ENCODE data around the gene DNAJC5. TPM values are rescaled to one million over a fixed set of nuclear protein-coding genes. Genes with fewer than 3 reads are reported as not detected.

Gene DNAJC5
- polyA plus RNA-seq, 1 donor (not counting 4 experiments of a cell fraction or from before 2014, with no cell fraction given), result 43.7 TPM

DNA sequence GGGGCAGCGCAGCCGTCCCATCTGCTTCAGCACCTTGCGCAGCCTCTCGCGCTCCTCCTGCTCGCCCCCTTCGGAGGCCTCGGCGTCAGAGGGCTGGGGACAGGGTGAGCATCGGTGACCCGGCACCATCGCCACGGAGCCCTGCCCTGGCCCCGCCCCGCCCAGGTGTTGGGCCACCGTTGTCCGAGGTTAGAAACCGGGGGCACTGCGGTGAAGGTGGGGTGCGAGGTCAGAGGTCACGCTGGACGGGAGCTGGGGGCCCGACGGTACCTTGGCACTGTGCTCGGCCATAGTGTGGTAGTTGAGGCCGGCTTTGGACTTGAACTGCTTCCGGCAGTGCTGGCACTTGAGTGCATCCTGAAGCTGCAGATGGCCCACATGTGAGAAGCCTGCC, 68.4 kb downstream of the DNAJC5 start:
- Histone ChIP-seq H3K79me2 (ENCODE audit: control insufficient read depth, insufficient read depth, low read length) (peaks cover 2% of the 10 kb centered on the region), H3K36me3 (ENCODE audit: control insufficient read depth in 2 of 2, extremely low read depth in 1 of 2, insufficient read depth in 2 of 2, low read length in 2 of 2) (peaks cover 34 to 35% of the 10 kb centered on the region in 2 experiments), H2AFZ (ENCODE audit: control insufficient read depth, low read length) (no peak overlapping the region), H4K20me1 (ENCODE audit: control insufficient read depth, extremely low read depth, insufficient read depth, low read length) (no peaks in the 10 kb centered on the region), H3K9me3 (ENCODE audit: control insufficient read depth, low read depth, low read length) (peaks cover 4% of the 10 kb centered on the region), H3K4me2 (ENCODE audit: control insufficient read depth, extremely low read depth, insufficient read depth, low read depth, low read length) (no peak overlapping the region), H3K9me1 (ENCODE audit: control insufficient read depth, extremely low read depth, insufficient read depth, low read length) (no peaks in the 10 kb centered on the region), H3K27ac (ENCODE audit: control insufficient read depth, insufficient read depth, low read length) (no peak overlapping the region), H3K4me3 (ENCODE audit: control insufficient read depth in 2 of 3, extremely low read depth in 1 of 3, insufficient read depth in 2 of 3, low read depth in 1 of 3, low read length in 3 of 3) (no peak overlapping the region), H3K9ac (ENCODE audit: control insufficient read depth, extremely low read depth, insufficient read depth, low read length) (no peak overlapping the region), H3K27me3 (ENCODE audit: control insufficient read depth, extremely low read depth, insufficient read depth, low read length) (no peaks in the 10 kb centered on the region), H3K4me1 (ENCODE audit: control insufficient read depth, extremely low read depth, insufficient read depth, low read length) (no peaks in the 10 kb centered on the region)
- TF ChIP-seq EZH2 (IDR thresholded peaks at IDR 0.05; ENCODE audit: low read length), result no peak
- TF ChIP-seq, protein P1, sequence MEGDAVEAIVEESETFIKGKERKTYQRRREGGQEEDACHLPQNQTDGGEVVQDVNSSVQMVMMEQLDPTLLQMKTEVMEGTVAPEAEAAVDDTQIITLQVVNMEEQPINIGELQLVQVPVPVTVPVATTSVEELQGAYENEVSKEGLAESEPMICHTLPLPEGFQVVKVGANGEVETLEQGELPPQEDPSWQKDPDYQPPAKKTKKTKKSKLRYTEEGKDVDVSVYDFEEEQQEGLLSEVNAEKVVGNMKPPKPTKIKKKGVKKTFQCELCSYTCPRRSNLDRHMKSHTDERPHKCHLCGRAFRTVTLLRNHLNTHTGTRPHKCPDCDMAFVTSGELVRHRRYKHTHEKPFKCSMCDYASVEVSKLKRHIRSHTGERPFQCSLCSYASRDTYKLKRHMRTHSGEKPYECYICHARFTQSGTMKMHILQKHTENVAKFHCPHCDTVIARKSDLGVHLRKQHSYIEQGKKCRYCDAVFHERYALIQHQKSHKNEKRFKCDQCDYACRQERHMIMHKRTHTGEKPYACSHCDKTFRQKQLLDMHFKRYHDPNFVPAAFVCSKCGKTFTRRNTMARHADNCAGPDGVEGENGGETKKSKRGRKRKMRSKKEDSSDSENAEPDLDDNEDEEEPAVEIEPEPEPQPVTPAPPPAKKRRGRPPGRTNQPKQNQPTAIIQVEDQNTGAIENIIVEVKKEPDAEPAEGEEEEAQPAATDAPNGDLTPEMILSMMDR (optimal IDR thresholded peaks at IDR 0.05 in 1 of 3, IDR thresholded peaks at IDR 0.05 in 1 of 3, conservative IDR thresholded peaks at IDR 0.05 in 1 of 3; ENCODE audit: extremely low read depth in 1 of 3, insufficient read depth in 2 of 3, low read length in 3 of 3), result no peak
- FAIRE-seq (no peak), DNase-seq (ENCODE audit: low read depth, low spot score) (no peak)
- dilution Hi-C loops (cut with MboI; ENCODE audit: extremely low pct_ligation_motif_present, low sequenced_read_pairs), result no loop called here

DNA sequence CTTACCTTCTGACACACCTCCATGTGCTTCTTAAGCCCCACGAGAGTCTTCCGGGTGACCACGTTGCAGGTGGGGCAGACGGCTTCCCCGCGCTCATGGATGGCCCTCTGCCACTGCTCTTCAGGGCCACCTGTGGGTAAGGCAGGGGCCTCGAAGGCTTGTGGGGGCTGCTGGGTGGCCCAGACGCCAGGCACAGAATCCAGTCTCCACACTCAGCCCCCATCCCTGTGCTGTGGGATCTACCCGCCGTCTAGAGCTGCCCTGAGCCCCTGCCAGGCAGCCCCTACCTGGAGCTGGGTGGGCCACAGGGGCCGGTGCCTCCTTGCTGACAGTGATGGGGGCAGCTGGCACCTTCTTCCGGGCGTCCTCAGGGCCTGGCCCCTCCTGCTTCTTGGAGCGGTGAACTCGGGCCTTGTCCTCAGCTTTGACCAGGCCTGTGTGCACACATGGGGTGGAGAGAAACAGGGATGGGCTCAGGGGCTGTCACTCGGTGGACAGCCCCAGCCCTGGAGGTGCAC, 68.9 kb downstream of the DNAJC5 start:
- peaks cover 7% of the 10 kb centered on the region for H3K79me2 ChIP-seq (ENCODE audit: control insufficient read depth, insufficient read depth, low read length)
- H2AFZ ChIP-seq (ENCODE audit: control insufficient read depth, low read length), result no peak overlapping the region
- H3K9me1 ChIP-seq (ENCODE audit: control insufficient read depth, extremely low read depth, insufficient read depth, low read length), result no peaks in the 10 kb centered on the region
- H3K27ac ChIP-seq (ENCODE audit: control insufficient read depth, insufficient read depth, low read length), result no peak overlapping the region
- peaks cover 2% of the 10 kb centered on the region for H3K4me1 ChIP-seq (ENCODE audit: control insufficient read depth, extremely low read depth, insufficient read depth, low read length)
- no peak for DNase-seq (ENCODE audit: low read depth, low spot score)
- TF ChIP-seq, protein P1 (optimal IDR thresholded peaks at IDR 0.05 in 1 of 3, IDR thresholded peaks at IDR 0.05 in 1 of 3, conservative IDR thresholded peaks at IDR 0.05 in 1 of 3; ENCODE audit: extremely low read depth in 1 of 3, insufficient read depth in 2 of 3, low read length in 3 of 3), result no peak
- TF ChIP-seq EZH2 (IDR thresholded peaks at IDR 0.05; ENCODE audit: low read length), result no peak
- dilution Hi-C loops (cut with MboI; ENCODE audit: extremely low pct_ligation_motif_present, low sequenced_read_pairs), result no loop called here
- H3K27me3 ChIP-seq (ENCODE audit: control insufficient read depth, extremely low read depth, insufficient read depth, low read length), result no peaks in the 10 kb centered on the region
- no peaks in the 10 kb centered on the region for H4K20me1 ChIP-seq (ENCODE audit: control insufficient read depth, extremely low read depth, insufficient read depth, low read length)
- peaks cover 4% of the 10 kb centered on the region for H3K9me3 ChIP-seq (ENCODE audit: control insufficient read depth, low read depth, low read length)
- no peak overlapping the region for H3K4me3 ChIP-seq (ENCODE audit: control insufficient read depth in 2 of 3, extremely low read depth in 1 of 3, insufficient read depth in 2 of 3, low read depth in 1 of 3, low read length in 3 of 3)
- no peak for FAIRE-seq
- no peak overlapping the region for H3K9ac ChIP-seq (ENCODE audit: control insufficient read depth, extremely low read depth, insufficient read depth, low read length)
- H3K4me2 ChIP-seq (ENCODE audit: control insufficient read depth, extremely low read depth, insufficient read depth, low read depth, low read length), result no peak overlapping the region
- peaks cover 32 to 34% of the 10 kb centered on the region in 2 experiments for H3K36me3 ChIP-seq (ENCODE audit: control insufficient read depth in 2 of 2, extremely low read depth in 1 of 2, insufficient read depth in 2 of 2, low read length in 2 of 2)
